GM19372 (cell line): Measurements from ENCODE around the gene PPHLN1.

ENCODE experiments used
- ATAC-seq: cut with Tn5 transposase; IDR thresholded peaks from one replicate; pipeline ENCODE4 v1.9.1; 2021; ENCODE audit warnings: mild to moderate bottlenecking, low read depth, moderate library complexity; ENCODE audit not compliant: unreplicated experiment

The PPHLN1 gene

GRCh38 chr12:42474391-42474790, 148.4 kb downstream of the PPHLN1 start:
- no peak for ATAC-seq

GRCh38 chr12:42475106-42475505, 149.1 kb downstream of the PPHLN1 start:
- ATAC-seq: no peak

GRCh38 chr12:42477941-42478340, 152.0 kb downstream of the PPHLN1 start:
- no peak for ATAC-seq

- no peak for ATAC-seq
Measured at GRCh38 chr12:42481368-42481767, 155.4 kb downstream of the PPHLN1 start.

GRCh38 chr12:42482041-42482747, 156.2 kb downstream of the PPHLN1 start:
- ATAC-seq: peak; percentile 0

- ATAC-seq: peak; percentile 81
Measured at GRCh38 chr12:42482748-42483520, 157.0 kb downstream of the PPHLN1 start.

- ATAC-seq: peak; percentile 32
Measured at GRCh38 chr12:42483521-42483790, 157.5 kb downstream of the PPHLN1 start.

- ATAC-seq: no peak
Measured at GRCh38 chr12:42484996-42485395, 159.0 kb downstream of the PPHLN1 start.

GRCh38 chr12:42485823-42486222, 159.9 kb downstream of the PPHLN1 start:
- no peak for ATAC-seq

GRCh38 chr12:42486407-42486806, 160.4 kb downstream of the PPHLN1 start:
- no peak for ATAC-seq

GRCh38 chr12:42490261-42490842, 164.4 kb downstream of the PPHLN1 start:
- ATAC-seq: no peak
